Hepatocyte (in vitro differentiated cells): Measurements from ENCODE around the gene SLC39A13.

Experiments
- CTCF ChIP-seq: fragments of 200-600 bp; sonication (generic); IDR thresholded peaks from 2 replicates; pipeline ENCODE4 v1.5.1; 2016; ENCODE audit warnings: antibody characterized with exemption, mild to moderate bottlenecking; ENCODE audit not compliant: poor library complexity
- EZH2 ChIP-seq: fragments of 200-600 bp; sonication (generic); IDR thresholded peaks from 2 replicates; pipeline ENCODE4 v1.6.1; 2016; ENCODE audit warnings: antibody characterized with exemption, mild to moderate bottlenecking, borderline replicate concordance
- EZH2phosphoT487 ChIP-seq: fragments of 200-600 bp; sonication (generic); IDR thresholded peaks from one replicate; pipeline ENCODE4 v1.6.1; 2018; ENCODE audit warnings: antibody characterized with exemption, mild to moderate bottlenecking, low read depth, moderate library complexity; ENCODE audit not compliant: unreplicated experiment, severe bottlenecking

- TF ChIP-seq CTCF (no peak), EZH2 (no peak), EZH2phosphoT487 (no peak)
Observed at GRCh38 chr11:47460571-47461235, 52.3 kb downstream of the SLC39A13 start.
